Measurements from ENCODE around the gene MED13L. TPM values are rescaled to one million over a fixed set of nuclear protein-coding genes. Genes with fewer than 3 reads are reported as not detected.

The MED13L gene
- total RNA-seq, 2 experiments from 2014 or later = 25.7 to 40.1 TPM

DNA sequence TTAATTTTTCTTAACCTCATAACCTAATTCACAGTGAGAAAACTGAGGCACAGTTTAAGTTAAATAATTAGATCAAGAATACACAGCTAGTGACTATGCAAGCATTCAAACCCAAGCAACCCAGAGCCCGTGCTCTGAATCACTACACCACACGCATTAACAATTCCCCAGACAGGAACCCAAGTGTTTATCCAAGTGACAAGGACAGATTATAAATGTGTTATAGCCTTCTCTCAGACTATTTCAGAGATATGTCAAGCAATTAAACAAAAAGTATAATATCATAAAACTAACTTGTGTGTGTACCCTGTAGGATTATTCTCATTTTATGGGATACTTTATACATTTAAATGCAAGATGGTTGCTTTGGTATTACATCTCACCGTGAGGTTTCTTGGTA lies 43.8 kb downstream of the MED13L start:
- Histone ChIP-seq H3K9me2 (ENCODE audit: insufficient read depth, low read length) (no peaks in the 10 kb centered on the region), H3K4me2 (ENCODE audit: low read length) (no peak overlapping the region), H3K4me3 (ENCODE audit: low read depth, low read length, poor library complexity, severe bottlenecking) (no peak overlapping the region), H2AFZ (ENCODE audit: low read length) (no peak overlapping the region), H3K9me3 (ENCODE audit: low read length) (no peaks in the 10 kb centered on the region), H3K27ac (ENCODE audit: low read depth, low read length, poor library complexity, severe bottlenecking) (no peak overlapping the region), H3K79me2 (ENCODE audit: insufficient read depth, low read depth, low read length) (peaks cover 6% of the 10 kb centered on the region; the same call in 1 of the 2 replicates), H3K36me3 (ENCODE audit: insufficient read depth, low read length) (no peaks in the 10 kb centered on the region), H3K4me1 (ENCODE audit: insufficient read depth, low read length, poor library complexity, severe bottlenecking) (peaks cover 11% of the 10 kb centered on the region), H4K20me1 (ENCODE audit: insufficient read depth, low read length) (peaks cover 8% of the 10 kb centered on the region; the same call in 1 of the 2 replicates)
- DNase-seq (ENCODE audit: low spot score) = no peak
- ChIA-PET CTCF (ENCODE audit: unreplicated experiment) (no interaction called here), POLR2A (no interaction called here)
- no TSS peak for BruUV-seq (replicated peaks)
- no peak for TF ChIP-seq EZH2phosphoT487 (IDR thresholded peaks at IDR 0.05; ENCODE audit: borderline replicate concordance, low read depth, low read length)
- TF ChIP-seq, protein P1, sequence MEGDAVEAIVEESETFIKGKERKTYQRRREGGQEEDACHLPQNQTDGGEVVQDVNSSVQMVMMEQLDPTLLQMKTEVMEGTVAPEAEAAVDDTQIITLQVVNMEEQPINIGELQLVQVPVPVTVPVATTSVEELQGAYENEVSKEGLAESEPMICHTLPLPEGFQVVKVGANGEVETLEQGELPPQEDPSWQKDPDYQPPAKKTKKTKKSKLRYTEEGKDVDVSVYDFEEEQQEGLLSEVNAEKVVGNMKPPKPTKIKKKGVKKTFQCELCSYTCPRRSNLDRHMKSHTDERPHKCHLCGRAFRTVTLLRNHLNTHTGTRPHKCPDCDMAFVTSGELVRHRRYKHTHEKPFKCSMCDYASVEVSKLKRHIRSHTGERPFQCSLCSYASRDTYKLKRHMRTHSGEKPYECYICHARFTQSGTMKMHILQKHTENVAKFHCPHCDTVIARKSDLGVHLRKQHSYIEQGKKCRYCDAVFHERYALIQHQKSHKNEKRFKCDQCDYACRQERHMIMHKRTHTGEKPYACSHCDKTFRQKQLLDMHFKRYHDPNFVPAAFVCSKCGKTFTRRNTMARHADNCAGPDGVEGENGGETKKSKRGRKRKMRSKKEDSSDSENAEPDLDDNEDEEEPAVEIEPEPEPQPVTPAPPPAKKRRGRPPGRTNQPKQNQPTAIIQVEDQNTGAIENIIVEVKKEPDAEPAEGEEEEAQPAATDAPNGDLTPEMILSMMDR (conservative IDR thresholded peaks at IDR 0.05; ENCODE audit: low read length) = no peak
- intact Hi-C loops (cut with micrococcal nuclease; ENCODE audit: unreplicated experiment) = no loop called here

DNA sequence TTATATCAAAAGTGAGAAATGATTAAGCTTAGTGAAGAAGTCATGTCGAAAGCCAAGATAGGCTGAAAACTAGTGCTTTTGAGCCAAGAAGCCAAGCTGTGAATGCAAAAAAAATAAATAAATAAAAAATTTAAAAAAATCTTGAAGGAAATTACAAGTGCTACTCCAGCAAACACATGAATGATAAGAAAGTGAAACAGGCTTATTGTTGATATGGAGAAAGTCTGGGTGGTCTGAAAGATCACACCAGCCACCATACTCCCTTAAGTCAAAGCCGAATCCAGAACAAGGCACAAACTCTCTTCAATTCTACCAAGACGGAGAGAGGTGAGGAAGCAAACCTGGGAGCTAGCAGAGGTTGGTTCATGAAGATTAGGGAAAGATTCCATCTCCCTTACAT lies 49.7 kb downstream of the MED13L start:
- BruUV-seq (replicated peaks) = no TSS peak
- H3K27ac ChIP-seq (ENCODE audit: low read depth, low read length, poor library complexity, severe bottlenecking) = no peak overlapping the region
- no peaks in the 10 kb centered on the region for H3K9me2 ChIP-seq (ENCODE audit: insufficient read depth, low read length)
- no peak overlapping the region for H2AFZ ChIP-seq (ENCODE audit: low read length)
- H4K20me1 ChIP-seq (ENCODE audit: insufficient read depth, low read length) = peaks cover 8% of the 10 kb centered on the region; the same call in 1 of the 2 replicates
- H3K36me3 ChIP-seq (ENCODE audit: insufficient read depth, low read length) = no peaks in the 10 kb centered on the region
- POLR2A ChIA-PET = interaction anchor here (1.0 kb wide), 1 partner anchor 19 kb away, joined by 3 read pairs; no protein-coding TSS in a partner anchor
- no peaks in the 10 kb centered on the region for H3K79me2 ChIP-seq (ENCODE audit: insufficient read depth, low read depth, low read length)
- no peaks in the 10 kb centered on the region for H3K9me3 ChIP-seq (ENCODE audit: low read length)
- CTCF ChIA-PET (ENCODE audit: unreplicated experiment) = no interaction called here
- no peak overlapping the region for H3K4me2 ChIP-seq (ENCODE audit: low read length)
- TF ChIP-seq EZH2phosphoT487 (IDR thresholded peaks at IDR 0.05; ENCODE audit: borderline replicate concordance, low read depth, low read length) = no peak
- TF ChIP-seq, protein P1 (conservative IDR thresholded peaks at IDR 0.05; ENCODE audit: low read length) = no peak
- H3K4me3 ChIP-seq (ENCODE audit: low read depth, low read length, poor library complexity, severe bottlenecking) = no peak overlapping the region
- no peak for DNase-seq (ENCODE audit: low spot score)
- H3K4me1 ChIP-seq (ENCODE audit: insufficient read depth, low read length, poor library complexity, severe bottlenecking) = no peaks in the 10 kb centered on the region
- intact Hi-C loops (cut with micrococcal nuclease; ENCODE audit: unreplicated experiment) = no loop called here

DNA sequence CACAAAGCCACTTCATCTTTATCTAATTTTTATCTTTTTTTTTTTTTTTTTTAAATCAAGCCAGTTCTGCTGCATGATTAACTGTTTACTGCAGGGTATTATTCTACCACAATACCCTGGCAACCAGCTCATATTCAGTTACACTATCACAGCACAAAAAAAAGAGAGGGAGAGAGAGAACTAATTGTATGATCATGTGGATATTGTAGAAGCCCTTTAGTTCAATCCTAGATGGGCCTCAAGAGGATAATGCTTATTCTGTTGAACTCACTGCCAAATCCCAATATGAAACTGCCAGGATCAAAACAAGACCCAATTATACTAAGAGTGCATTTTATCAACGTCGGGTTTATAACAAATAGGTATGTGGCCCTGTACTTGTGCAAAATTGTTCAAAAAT lies 51.5 kb downstream of the MED13L start:
- Histone ChIP-seq H3K27ac (ENCODE audit: low read depth, low read length, poor library complexity, severe bottlenecking) (no peak overlapping the region), H3K9me2 (ENCODE audit: insufficient read depth, low read length) (no peaks in the 10 kb centered on the region), H3K36me3 (ENCODE audit: insufficient read depth, low read length) (no peaks in the 10 kb centered on the region), H3K4me3 (ENCODE audit: low read depth, low read length, poor library complexity, severe bottlenecking) (no peak overlapping the region), H3K79me2 (ENCODE audit: insufficient read depth, low read depth, low read length) (no peaks in the 10 kb centered on the region), H2AFZ (ENCODE audit: low read length) (no peak overlapping the region), H3K4me2 (ENCODE audit: low read length) (no peak overlapping the region), H3K9me3 (ENCODE audit: low read length) (no peaks in the 10 kb centered on the region), H3K4me1 (ENCODE audit: insufficient read depth, low read length, poor library complexity, severe bottlenecking) (no peaks in the 10 kb centered on the region), H4K20me1 (ENCODE audit: insufficient read depth, low read length) (peaks cover 1% of the 10 kb centered on the region; the same call in 1 of the 2 replicates)
- ChIA-PET POLR2A (interaction anchor here (0.8 kb wide), 1 partner anchor 55 kb away, joined by 3 read pairs; no protein-coding TSS in a partner anchor), CTCF (ENCODE audit: unreplicated experiment) (no interaction called here)
- TF ChIP-seq, protein P1 (conservative IDR thresholded peaks at IDR 0.05; ENCODE audit: low read length) = no peak
- no peak for TF ChIP-seq EZH2phosphoT487 (IDR thresholded peaks at IDR 0.05; ENCODE audit: borderline replicate concordance, low read depth, low read length)
- no peak for DNase-seq (ENCODE audit: low spot score)
- no TSS peak for BruUV-seq (replicated peaks)
- intact Hi-C loops (cut with micrococcal nuclease; ENCODE audit: unreplicated experiment) = no loop called here

All from OCI-LY7 (cell line).